HG03571 (cell line): ENCODE results near the gene SSTR4.
"Not testable (repeated sequence)": the region's sequence is repeated elsewhere in the genome, so short reads cannot be mapped to it uniquely, and the experiment has no call there.

Experiments used
- ATAC-seq: cut with Tn5 transposase; IDR thresholded peaks from one replicate; pipeline ENCODE4 v1.9.1; 2021; ENCODE audit not compliant: unreplicated experiment

SSTR4 gene

GRCh38 chr20:23017516-23017915 lies 17.6 kb upstream of the SSTR4 start:
- no peak for ATAC-seq

- no peak for ATAC-seq
These were observed 16.7 kb upstream of the SSTR4 start for GRCh38 chr20:23018432-23018831.

- no peak for ATAC-seq
These were observed 16.2 kb upstream of the SSTR4 start for GRCh38 chr20:23018941-23019340.

- no peak for ATAC-seq
These were observed 15.7 kb upstream of the SSTR4 start for GRCh38 chr20:23019403-23019802.

- no peak for ATAC-seq
These were observed 14.7 kb upstream of the SSTR4 start for GRCh38 chr20:23020230-23021018.

GRCh38 chr20:23021541-23021940 lies 13.6 kb upstream of the SSTR4 start:
- no peak for ATAC-seq

GRCh38 chr20:23021951-23022350 lies 13.2 kb upstream of the SSTR4 start:
- no peak for ATAC-seq

GRCh38 chr20:23022849-23023248 lies 12.3 kb upstream of the SSTR4 start:
- no peak for ATAC-seq

GRCh38 chr20:23023621-23024177 lies 11.4 kb upstream of the SSTR4 start:
- ATAC-seq = no peak

- ATAC-seq = no peak
These were observed 10.4 kb upstream of the SSTR4 start for GRCh38 chr20:23024701-23025100.

- ATAC-seq = not testable (repeated sequence)
These were observed 9.6 kb upstream of the SSTR4 start for GRCh38 chr20:23025503-23025902.

- no peak for ATAC-seq
These were observed 7.4 kb upstream of the SSTR4 start for GRCh38 chr20:23027721-23028120.

- no peak for ATAC-seq
These were observed 6.7 kb upstream of the SSTR4 start for GRCh38 chr20:23028392-23028791.

- no peak for ATAC-seq
These were observed 5.8 kb upstream of the SSTR4 start for GRCh38 chr20:23029324-23029723.

GRCh38 chr20:23031346-23031745 lies 3.8 kb upstream of the SSTR4 start:
- no peak for ATAC-seq

GRCh38 chr20:23032056-23032749 lies 2.9 kb upstream of the SSTR4 start:
- ATAC-seq = no peak

- no peak for ATAC-seq
These were observed 2.4 kb upstream of the SSTR4 start for GRCh38 chr20:23032750-23033078.

GRCh38 chr20:23033918-23034317 lies 1.2 kb upstream of the SSTR4 start:
- ATAC-seq = no peak

- no peak for ATAC-seq
These were observed 619 bp downstream of the SSTR4 start for GRCh38 chr20:23035731-23036130.

- no peak for ATAC-seq
These were observed 1.3 kb downstream of the SSTR4 start for GRCh38 chr20:23036371-23036770.

GRCh38 chr20:23037017-23037481 lies 1.9 kb downstream of the SSTR4 start:
- no peak for ATAC-seq
